ENCODE results near the gene ZFYVE26. TPM values are rescaled to one million over a fixed set of nuclear protein-coding genes. Genes with fewer than 3 reads are reported as not detected.

Gene ZFYVE26
- total RNA-seq, 2 experiments from 2014 or later: 14.4 to 16.8 TPM

- TF ChIP-seq CTCF (IDR thresholded peaks at IDR 0.05): no peak
- Mint-ChIP-seq H3K27ac (no peak overlapping the region), H3K9me3 (no peaks in the 10 kb centered on the region), H3K4me1 (ENCODE audit: low read depth) (no peaks in the 10 kb centered on the region), H3K27me3 (no peaks in the 10 kb centered on the region), H3K36me3 (ENCODE audit: low read depth) (no peaks in the 10 kb centered on the region), H3K4me3 (no peak overlapping the region)
- DNase-seq (no peak), ATAC-seq (no peak)
- CTCF ChIA-PET: no interaction called here
- intact Hi-C loops (cut with micrococcal nuclease): no loop called here
- POLR2A ChIA-PET: no interaction called here
These were observed 81.7 kb downstream of the ZFYVE26 start for GRCh38 chr14:67734675-67735074.

- POLR2A ChIA-PET: no interaction called here
- CTCF ChIA-PET: no interaction called here
- no peaks in the 10 kb centered on the region for H3K4me1 Mint-ChIP-seq (ENCODE audit: low read depth)
- ATAC-seq (no peak), DNase-seq (no peak)
- no peaks in the 10 kb centered on the region for H3K36me3 Mint-ChIP-seq (ENCODE audit: low read depth)
- no peaks in the 10 kb centered on the region for H3K27me3 Mint-ChIP-seq
- H3K27ac Mint-ChIP-seq: no peak overlapping the region
- no peaks in the 10 kb centered on the region for H3K9me3 Mint-ChIP-seq
- intact Hi-C loops (cut with micrococcal nuclease): no loop called here
- no peak for TF ChIP-seq CTCF (IDR thresholded peaks at IDR 0.05)
- no peak overlapping the region for H3K4me3 Mint-ChIP-seq
These were observed 82.8 kb downstream of the ZFYVE26 start for GRCh38 chr14:67733616-67734015.

- Mint-ChIP-seq H3K27ac (no peak overlapping the region), H3K4me3 (no peak overlapping the region), H3K27me3 (peaks cover 3% of the 10 kb centered on the region), H3K36me3 (ENCODE audit: low read depth) (no peaks in the 10 kb centered on the region), H3K9me3 (no peaks in the 10 kb centered on the region), H3K4me1 (ENCODE audit: low read depth) (no peaks in the 10 kb centered on the region)
- no peak for DNase-seq
- ChIA-PET POLR2A (interaction anchor here (2.1 kb wide), 1 partner anchor 34 kb away, joined by 6 read pairs; the partner anchor contains the start of gene RDH11), CTCF (no interaction called here)
- ATAC-seq: no peak
- no peak for TF ChIP-seq CTCF (IDR thresholded peaks at IDR 0.05)
- intact Hi-C loops (cut with micrococcal nuclease): no loop called here
These were observed 87.1 kb downstream of the ZFYVE26 start for GRCh38 chr14:67729072-67729885.

GRCh38 chr14:67728258-67728657 lies 88.1 kb downstream of the ZFYVE26 start:
- Mint-ChIP-seq H3K4me1 (ENCODE audit: low read depth) (no peaks in the 10 kb centered on the region), H3K27ac (no peak overlapping the region), H3K4me3 (no peak overlapping the region), H3K27me3 (peaks cover 11% of the 10 kb centered on the region), H3K36me3 (ENCODE audit: low read depth) (no peaks in the 10 kb centered on the region), H3K9me3 (no peaks in the 10 kb centered on the region)
- ATAC-seq: no peak
- POLR2A ChIA-PET: interaction anchor here (2.1 kb wide), 1 partner anchor 33 kb away, joined by 6 read pairs; the partner anchor contains the start of gene RDH11
- TF ChIP-seq CTCF (IDR thresholded peaks at IDR 0.05): no peak
- CTCF ChIA-PET: no interaction called here
- intact Hi-C loops (cut with micrococcal nuclease): no loop called here
- DNase-seq: no peak

- no peak overlapping the region for H3K4me3 Mint-ChIP-seq
- intact Hi-C loops (cut with micrococcal nuclease): no loop called here
- H3K27ac Mint-ChIP-seq: no peak overlapping the region
- POLR2A ChIA-PET: interaction anchor here (2.1 kb wide), 1 partner anchor 32 kb away, joined by 6 read pairs; the partner anchor contains the start of gene RDH11
- no peak for TF ChIP-seq CTCF (IDR thresholded peaks at IDR 0.05)
- no peaks in the 10 kb centered on the region for H3K9me3 Mint-ChIP-seq
- ATAC-seq: no peak
- H3K27me3 Mint-ChIP-seq: peaks cover 16% of the 10 kb centered on the region
- no peaks in the 10 kb centered on the region for H3K4me1 Mint-ChIP-seq (ENCODE audit: low read depth)
- DNase-seq: no peak
- no peaks in the 10 kb centered on the region for H3K36me3 Mint-ChIP-seq (ENCODE audit: low read depth)
- CTCF ChIA-PET: interaction anchor here (1.3 kb wide), 1 partner anchor 23 kb away, joined by 5 read pairs; no protein-coding TSS in a partner anchor
These were observed 89.0 kb downstream of the ZFYVE26 start for GRCh38 chr14:67727361-67727760.
